AG08395 (cell line): ENCODE data around the gene KIAA1328.
A peak's percentile ranks its signal among the peaks of the same experiment; 100 is the strongest.

ENCODE experiments used
- DNase-seq: peaks from one replicate; pipeline ENCODE4 v3.0.0; 2012; ENCODE audit warnings: mixed read lengths, low spot score

KIAA1328 gene

DNA sequence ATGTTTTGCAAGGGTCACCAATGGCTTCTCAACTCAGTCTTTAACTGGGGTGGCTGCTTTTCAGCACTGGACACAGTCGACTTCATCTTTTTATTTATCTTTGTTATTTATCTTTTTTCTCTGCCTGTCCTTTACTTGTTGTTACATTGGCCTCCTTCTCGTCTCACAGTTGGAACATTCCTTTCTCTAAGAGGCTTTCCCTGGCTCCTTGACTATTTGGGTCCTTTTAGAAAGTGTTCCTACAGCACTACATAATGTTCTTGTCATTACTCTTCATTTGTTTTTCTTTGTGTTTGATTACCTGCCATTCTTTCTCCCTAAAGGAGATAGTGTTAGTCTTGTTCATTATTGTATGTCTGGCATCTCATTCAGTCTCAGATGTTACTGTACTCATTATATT, 122.0 kb downstream of the KIAA1328 start:
- no peak for DNase-seq

GRCh38 chr18:36953047-36953446, 124.1 kb downstream of the KIAA1328 start:
- DNase-seq = no peak

GRCh38 chr18:36960038-36960437, 131.1 kb downstream of the KIAA1328 start:
- no peak for DNase-seq

- no peak for DNase-seq
Observed at GRCh38 chr18:36963464-36963863, 134.5 kb downstream of the KIAA1328 start.

DNA sequence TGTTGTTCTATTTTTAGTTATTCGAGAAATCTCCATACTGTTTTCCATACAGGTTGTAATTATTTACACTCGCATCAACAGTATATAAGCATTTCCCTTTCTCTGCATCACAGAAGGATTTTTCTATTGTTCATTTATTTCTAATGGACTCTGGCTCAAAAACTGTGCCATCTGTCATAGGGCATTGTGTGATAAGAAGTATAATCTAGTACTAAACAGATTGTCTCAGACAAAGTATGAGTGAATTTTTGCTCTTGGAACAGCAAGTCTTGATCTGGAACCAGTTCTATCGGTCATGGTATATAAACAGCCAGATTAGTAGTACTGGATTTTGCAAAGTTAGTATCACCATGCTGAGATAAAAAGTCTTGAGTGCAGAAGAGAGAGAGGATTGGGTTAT, 145.8 kb downstream of the KIAA1328 start:
- DNase-seq = no peak

DNA sequence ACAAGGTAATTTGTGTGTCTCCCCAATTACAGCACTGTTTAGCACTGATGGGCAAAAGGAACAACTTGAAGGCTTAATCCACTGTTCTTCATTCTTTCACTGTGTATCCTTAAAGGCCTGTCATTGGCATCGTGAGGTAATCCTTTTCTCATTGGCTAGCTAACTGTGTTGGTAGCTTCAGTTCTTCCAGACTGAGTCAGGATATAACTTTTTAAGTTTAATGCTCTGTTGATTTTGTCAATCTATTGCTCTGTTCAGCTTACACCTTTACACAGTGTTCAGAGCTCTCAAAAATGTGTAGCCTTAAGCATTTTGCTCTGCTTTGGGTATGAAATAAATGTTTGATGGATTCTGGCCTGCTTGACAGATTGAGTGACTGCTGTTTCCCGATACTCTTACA, 148.2 kb downstream of the KIAA1328 start:
- no peak for DNase-seq

DNA sequence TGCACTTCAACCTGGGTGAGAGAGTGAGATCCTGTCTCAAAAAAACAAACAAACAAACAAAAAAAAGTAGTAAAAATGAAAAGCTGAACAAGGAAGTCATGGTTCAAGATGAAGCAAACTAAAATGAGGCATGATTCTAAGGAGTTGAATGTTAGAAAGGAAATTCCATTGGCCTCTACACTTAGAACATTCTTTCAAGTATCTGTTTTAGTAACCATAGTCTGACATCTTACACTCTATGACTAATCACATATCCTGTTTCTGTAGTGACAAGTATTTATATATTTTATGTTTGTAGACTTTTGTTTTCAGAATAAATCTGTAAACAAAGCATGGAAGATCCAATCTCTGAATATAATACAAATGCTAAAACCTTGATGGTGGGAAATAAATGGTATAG, 164.1 kb downstream of the KIAA1328 start:
- peak; percentile 41 for DNase-seq

GRCh38 chr18:37006742-37007141, 177.8 kb downstream of the KIAA1328 start:
- DNase-seq = no peak

GRCh38 chr18:37012452-37012851, 183.5 kb downstream of the KIAA1328 start:
- no peak for DNase-seq

GRCh38 chr18:37019157-37019827, 190.4 kb downstream of the KIAA1328 start:
- no peak for DNase-seq

GRCh38 chr18:37033419-37033818, 204.5 kb downstream of the KIAA1328 start:
- no peak for DNase-seq

DNA sequence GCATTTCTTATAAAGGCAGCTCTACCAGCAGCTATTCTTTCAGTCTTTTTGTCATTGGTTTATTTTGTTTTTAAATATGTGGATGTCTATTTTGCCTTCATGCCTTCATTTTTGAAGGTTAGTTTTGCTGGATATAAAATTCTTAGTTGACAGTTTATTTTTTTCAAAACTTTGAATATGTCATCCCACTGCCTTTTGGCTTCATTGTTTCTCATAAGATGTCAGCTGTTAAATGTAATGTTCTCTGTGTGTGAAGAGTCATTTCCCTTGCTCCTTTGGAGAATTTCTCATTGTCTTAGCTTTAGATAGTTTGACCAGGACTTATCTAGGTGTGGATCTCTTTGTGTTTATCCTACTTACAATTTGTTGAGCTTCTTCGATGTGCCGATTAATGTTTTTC, 213.5 kb downstream of the KIAA1328 start:
- no peak for DNase-seq

GRCh38 chr18:37055137-37055802, 226.3 kb downstream of the KIAA1328 start:
- DNase-seq = no peak

- no peak for DNase-seq
Observed at GRCh38 chr18:37064187-37064586, 235.3 kb downstream of the KIAA1328 start.

- DNase-seq = no peak
Observed at GRCh38 chr18:37065254-37065653, 236.3 kb downstream of the KIAA1328 start.

- no peak for DNase-seq
Observed at GRCh38 chr18:37084912-37085311, 256.0 kb downstream of the KIAA1328 start.

DNA sequence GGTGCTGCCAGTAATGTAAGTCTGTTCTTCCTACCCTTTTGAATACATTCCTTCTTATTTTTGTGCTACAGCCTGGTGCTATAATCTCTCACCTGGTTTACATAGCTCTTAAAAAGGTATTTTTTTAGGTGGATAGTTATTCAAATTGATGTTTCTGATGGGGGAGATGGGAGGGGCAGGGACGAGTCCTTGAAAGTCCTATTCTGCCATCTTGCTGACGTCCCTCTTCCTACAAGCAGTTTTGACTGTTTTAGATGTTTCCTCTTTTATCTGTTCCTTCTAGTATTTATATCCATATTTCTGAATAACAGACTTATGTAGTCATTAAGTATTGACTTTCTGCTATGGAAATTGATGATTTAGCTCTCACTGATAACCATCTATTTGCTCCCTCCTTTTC, 256.4 kb downstream of the KIAA1328 start:
- DNase-seq = no peak

- no peak for DNase-seq
Observed at GRCh38 chr18:37107748-37108522, 279.0 kb downstream of the KIAA1328 start.

DNA sequence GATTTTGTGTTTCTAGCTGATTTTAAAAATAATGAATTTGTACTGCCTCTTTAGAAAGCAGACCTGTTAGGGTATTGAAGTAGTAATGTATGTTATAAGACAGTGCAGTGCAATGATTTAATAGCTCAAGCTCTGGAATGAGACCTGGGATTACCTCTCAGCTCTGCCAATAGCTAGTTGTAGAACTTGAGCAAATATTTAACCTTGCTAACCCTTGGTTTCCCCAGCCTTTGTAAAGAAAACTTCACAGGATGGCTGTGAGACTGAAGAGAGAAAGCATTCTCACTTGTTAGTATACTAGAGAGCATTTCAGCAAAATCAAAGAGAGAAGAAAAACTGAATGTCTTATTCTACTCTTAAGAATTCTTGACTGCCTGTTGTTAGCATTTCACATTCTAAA, 293.9 kb downstream of the KIAA1328 start:
- DNase-seq = no peak

DNA sequence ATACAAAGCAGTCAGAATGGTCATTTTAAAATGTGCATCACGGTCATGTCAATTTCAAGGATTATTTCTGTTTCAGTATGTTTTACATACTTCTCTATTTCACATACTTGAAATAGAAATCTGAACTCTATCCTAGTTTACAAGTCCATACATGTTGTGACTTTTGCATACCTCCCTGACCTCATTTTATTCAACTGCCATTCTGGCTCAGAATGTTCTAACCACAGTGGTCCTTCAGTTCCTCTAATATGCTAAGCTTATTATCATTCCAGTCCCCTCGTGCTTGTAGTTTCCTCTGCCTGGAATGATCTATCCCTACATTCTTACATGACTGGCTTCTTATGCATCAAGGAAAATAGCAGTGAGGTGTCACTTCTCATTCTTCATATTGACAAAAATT, 295.6 kb downstream of the KIAA1328 start:
- DNase-seq = peak; percentile 2

DNA sequence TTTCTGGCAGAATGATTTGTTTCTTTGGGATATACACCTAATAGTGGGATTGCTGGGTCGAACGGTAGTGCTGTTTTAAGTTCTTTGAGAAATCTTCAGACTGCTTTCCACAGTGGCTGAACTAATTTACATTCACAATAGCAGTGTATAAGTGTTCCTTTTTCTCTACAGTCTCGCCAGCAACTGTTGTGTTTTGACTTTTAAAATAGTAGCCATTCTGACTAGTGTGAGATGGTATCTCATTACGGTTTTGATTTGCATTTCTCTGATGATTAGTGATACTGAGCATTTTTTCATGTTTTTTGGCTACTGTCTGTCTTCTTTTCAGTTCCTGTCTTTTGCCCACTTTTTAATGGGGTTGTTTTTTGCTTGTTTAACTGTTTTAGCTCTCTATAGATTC, 306.2 kb downstream of the KIAA1328 start:
- no peak for DNase-seq

GRCh38 chr18:37138456-37138855, 309.5 kb downstream of the KIAA1328 start:
- no peak for DNase-seq

DNA sequence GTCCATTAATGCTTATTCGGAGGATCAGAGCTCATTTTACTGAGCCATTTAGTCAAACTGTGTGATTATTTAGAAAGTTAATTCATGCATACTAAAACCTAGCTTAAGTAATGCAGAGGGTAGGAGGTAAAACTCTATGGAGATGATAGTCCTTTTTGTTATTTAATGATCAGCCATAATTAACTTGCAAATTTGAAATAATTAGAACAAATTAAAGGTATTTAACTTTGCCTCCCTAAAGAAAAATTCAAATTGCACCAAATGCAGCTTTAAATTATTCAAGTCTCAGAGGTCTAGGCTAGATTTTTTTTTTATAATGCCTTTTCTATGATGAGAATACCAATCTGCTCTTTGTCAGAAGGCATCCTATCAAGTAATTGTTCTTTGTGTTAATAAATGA, 310.9 kb downstream of the KIAA1328 start:
- no peak for DNase-seq
